HG03342 (cell line): ENCODE results near the gene GALM.
"Not testable (repeated sequence)": the region's sequence is repeated elsewhere in the genome, so short reads cannot be mapped to it uniquely, and the experiment has no call there.

Source experiments
- ATAC-seq: cut with Tn5 transposase; IDR thresholded peaks from one replicate; pipeline ENCODE4 v1.9.1; 2021; ENCODE audit warnings: mild to moderate bottlenecking, moderate library complexity; ENCODE audit not compliant: unreplicated experiment

GALM gene

GRCh38 chr2:38737000-38737698, 71.2 kb downstream of the GALM start:
- not testable (repeated sequence) for ATAC-seq

GRCh38 chr2:38737925-38738324, 72.0 kb downstream of the GALM start:
- ATAC-seq, result no peak

- no peak for ATAC-seq
Measured at GRCh38 chr2:38739524-38739923, 73.6 kb downstream of the GALM start.

- ATAC-seq, result no peak
Measured at GRCh38 chr2:38740851-38741731, 75.2 kb downstream of the GALM start.

- ATAC-seq, result no peak
Measured at GRCh38 chr2:38742797-38743559, 77.1 kb downstream of the GALM start.

- no peak for ATAC-seq
Measured at GRCh38 chr2:38743672-38744398, 77.9 kb downstream of the GALM start.

- no peak for ATAC-seq
Measured at GRCh38 chr2:38744399-38744780, 78.5 kb downstream of the GALM start.

GRCh38 chr2:38745267-38745666, 79.4 kb downstream of the GALM start:
- no peak for ATAC-seq

GRCh38 chr2:38747007-38747424, 81.1 kb downstream of the GALM start:
- no peak for ATAC-seq

GRCh38 chr2:38747819-38748218, 81.9 kb downstream of the GALM start:
- ATAC-seq, result no peak

- no peak for ATAC-seq
Measured at GRCh38 chr2:38748391-38748790, 82.5 kb downstream of the GALM start.

GRCh38 chr2:38748943-38749804, 83.3 kb downstream of the GALM start:
- no peak for ATAC-seq

- peak; percentile 32 for ATAC-seq
Measured at GRCh38 chr2:38750011-38750890, 84.3 kb downstream of the GALM start.

- peak; percentile 75 for ATAC-seq
Measured at GRCh38 chr2:38750891-38751595, 85.1 kb downstream of the GALM start, which contains the start of gene SRSF7. SRSF7 (minus strand) TSS chr2:38751361; CDS start chr2:38751256, 105 bp downstream.

GRCh38 chr2:38751596-38752410, 85.9 kb downstream of the GALM start:
- peak; percentile 23 for ATAC-seq

- ATAC-seq, result no peak
Measured at GRCh38 chr2:38754049-38754448, 88.1 kb downstream of the GALM start.

- ATAC-seq, result no peak
Measured at GRCh38 chr2:38754506-38754905, 88.6 kb downstream of the GALM start.
